Caki2 (cell line): Measurements from ENCODE around the gene NFKB1. TPM values are rescaled to one million over a fixed set of nuclear protein-coding genes. Genes with fewer than 3 reads are reported as not detected.
A peak's percentile ranks its signal among the peaks of the same experiment; 100 is the strongest.

Source experiments
- DNase-seq: peaks from one replicate; pipeline ENCODE4 v3.0.0-alpha.2; 2015; ENCODE audit warnings: low read depth
- in situ Hi-C: cut with HindIII; loops from 2 replicates; pipeline ENCODE4 v1.10.0; 2016; ENCODE audit warnings: low sequenced_read_pairs, low pct_unique_long_range_greater_than_20kb, mixed read lengths
- total RNA-seq: library from RNA; depleted of rRNA; stranded (reverse); fragments of >200 nt; shearing (Covaris generic); gene quantifications from 2 replicates; pipeline ENCODE4 v1.2.3, GENCODE V29; 2014; ENCODE audit warnings: low replicate concordance

The NFKB1 gene
- total RNA-seq, 1 experiment from 2014 or later = 21.0 TPM

- DNase-seq = no peak
- in situ Hi-C loops = no loop called here
Observed at GRCh38 chr4:102493257-102493656, 7.9 kb upstream of the NFKB1 start.

GRCh38 chr4:102493794-102494193, 7.4 kb upstream of the NFKB1 start:
- in situ Hi-C loops = no loop called here
- DNase-seq = no peak

DNA sequence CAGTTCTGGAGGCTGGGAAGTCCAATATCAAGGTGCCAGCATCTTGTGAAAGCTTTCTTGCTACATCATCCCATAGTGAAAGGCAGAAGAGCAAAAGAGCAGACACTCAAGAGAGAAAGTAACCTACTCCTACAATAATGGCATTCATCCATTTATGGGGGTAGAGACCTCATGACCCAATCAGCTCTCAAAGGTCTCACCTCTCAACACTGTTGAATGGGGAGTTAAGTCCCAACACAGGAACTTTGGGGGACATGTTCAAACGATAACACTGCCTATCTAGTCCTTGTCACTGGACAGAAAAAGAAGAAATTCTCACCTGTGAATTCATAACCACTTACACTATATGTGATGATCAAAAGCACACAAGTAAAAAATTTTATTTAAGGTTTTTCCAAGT, 6.6 kb upstream of the NFKB1 start:
- no peak for DNase-seq
- in situ Hi-C loops = no loop called here

DNA sequence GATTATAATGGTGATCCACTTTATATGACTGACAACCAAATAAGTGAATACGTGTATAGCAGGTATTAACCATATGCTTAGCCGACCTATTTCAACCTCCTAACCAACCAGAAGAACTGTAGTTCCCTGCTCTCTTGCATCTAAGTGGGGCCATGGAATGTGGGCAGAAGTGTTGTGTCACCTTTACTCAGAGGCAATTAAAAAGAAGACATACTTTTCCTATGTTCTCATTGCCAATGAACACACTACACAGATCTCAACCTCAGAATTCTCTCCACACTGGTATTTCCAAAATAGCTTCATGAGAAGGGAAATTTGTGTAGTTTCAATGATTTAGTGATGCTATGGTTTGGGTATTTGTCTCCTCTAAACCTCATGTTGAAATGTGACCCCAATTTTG, 3.2 kb upstream of the NFKB1 start:
- DNase-seq = no peak
- in situ Hi-C loops = no loop called here

DNA sequence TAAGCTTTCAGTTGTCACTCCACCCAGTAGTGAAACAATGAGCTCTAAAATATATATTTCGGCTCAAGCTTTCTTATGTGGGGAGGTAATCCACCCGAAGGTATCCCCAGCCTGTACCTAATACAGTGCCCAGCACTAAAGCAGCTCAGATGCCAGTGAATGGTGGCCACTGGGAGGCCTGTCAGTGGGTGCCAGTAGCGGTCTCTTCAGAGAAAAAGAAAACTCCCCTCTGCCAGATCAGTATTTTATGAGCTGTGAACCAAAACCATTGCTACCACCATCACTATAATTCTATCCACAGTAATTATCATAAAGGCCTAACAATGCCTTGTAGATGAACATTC, 835 bp upstream of the NFKB1 start:
- in situ Hi-C loops = no loop called here
- peak; percentile 68 for DNase-seq

DNA sequence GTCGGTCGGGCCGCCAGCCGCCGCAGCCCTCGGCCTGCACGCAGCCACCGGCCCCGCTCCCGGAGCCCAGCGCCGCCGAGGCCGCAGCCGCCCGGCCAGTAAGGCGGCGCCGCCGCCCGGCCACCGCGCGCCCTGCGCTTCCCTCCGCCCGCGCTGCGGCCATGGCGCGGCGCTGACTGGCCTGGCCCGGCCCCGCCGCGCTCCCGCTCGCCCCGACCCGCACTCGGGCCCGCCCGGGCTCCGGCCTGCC, 213 bp downstream of the NFKB1 start:
- DNase-seq = no peak
- in situ Hi-C loops = no loop called here

GRCh38 chr4:102502543-102502818, 1.3 kb downstream of the NFKB1 start:
- in situ Hi-C loops = no loop called here
- no peak for DNase-seq

DNA sequence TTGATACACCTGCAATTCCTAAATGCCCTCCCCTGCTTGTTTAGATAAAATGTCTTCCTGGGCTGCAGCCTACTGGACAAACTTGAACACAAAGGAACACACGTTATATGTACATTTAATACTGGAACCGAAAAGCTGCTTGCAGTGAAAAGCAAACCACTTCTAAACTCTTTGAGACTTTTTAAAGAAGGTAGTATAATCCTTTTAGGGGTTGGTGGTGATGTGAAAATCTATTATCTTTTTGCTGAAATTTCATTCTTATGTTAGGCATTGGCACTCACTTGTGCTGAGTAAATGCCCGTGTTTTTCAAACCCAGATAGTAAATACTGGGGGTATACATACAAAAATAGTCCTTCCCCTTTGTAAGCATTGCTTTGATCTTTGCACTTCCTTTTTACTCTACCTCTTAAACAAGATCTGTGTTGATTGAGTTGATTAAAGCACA, 2.2 kb downstream of the NFKB1 start:
- in situ Hi-C loops = no loop called here
- peak; percentile 25 for DNase-seq

GRCh38 chr4:102503831-102504786, 3.0 kb downstream of the NFKB1 start:
- no peak for DNase-seq
- in situ Hi-C loops = no loop called here

- no peak for DNase-seq
- in situ Hi-C loops = no loop called here
Observed at GRCh38 chr4:102504941-102505340, 3.8 kb downstream of the NFKB1 start.

DNA sequence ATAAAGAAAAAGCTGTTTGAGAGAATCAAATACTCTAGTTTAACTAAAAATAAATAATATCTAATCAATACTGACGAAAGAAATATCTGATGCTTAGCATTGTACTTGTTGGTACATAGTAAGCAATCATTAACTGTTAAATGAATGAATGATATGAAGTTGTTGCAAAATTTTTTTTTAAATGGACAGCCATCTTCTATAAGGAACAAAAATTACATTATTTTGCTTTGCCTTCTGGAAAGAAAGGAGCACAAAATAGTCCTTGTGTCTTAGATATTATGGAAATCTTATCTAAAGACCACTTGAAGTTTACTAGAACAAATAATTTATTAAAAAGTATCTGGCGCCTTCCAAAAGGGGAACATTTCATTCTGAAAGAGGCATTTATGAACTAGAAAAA, 4.5 kb downstream of the NFKB1 start:
- DNase-seq = no peak
- in situ Hi-C loops = no loop called here

DNA sequence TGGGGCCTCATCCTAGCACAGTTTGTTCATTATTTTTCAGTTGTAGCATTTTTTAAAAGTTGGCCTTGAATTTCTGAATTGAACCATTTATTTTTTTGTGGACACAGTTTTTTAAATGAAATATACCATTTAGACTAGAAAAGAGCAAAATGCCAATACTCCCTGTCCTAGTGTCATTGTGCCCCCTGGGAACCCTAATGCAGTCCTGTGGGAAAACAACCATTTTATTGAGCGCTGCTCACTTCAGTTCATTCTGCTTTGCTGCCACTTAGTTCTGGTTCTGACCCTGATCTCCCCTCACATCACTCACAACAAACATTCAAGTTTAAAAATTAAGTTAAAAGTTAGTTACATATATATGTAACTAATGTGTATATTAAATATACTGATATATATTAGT, 5.4 kb downstream of the NFKB1 start:
- in situ Hi-C loops = no loop called here
- no peak for DNase-seq

DNA sequence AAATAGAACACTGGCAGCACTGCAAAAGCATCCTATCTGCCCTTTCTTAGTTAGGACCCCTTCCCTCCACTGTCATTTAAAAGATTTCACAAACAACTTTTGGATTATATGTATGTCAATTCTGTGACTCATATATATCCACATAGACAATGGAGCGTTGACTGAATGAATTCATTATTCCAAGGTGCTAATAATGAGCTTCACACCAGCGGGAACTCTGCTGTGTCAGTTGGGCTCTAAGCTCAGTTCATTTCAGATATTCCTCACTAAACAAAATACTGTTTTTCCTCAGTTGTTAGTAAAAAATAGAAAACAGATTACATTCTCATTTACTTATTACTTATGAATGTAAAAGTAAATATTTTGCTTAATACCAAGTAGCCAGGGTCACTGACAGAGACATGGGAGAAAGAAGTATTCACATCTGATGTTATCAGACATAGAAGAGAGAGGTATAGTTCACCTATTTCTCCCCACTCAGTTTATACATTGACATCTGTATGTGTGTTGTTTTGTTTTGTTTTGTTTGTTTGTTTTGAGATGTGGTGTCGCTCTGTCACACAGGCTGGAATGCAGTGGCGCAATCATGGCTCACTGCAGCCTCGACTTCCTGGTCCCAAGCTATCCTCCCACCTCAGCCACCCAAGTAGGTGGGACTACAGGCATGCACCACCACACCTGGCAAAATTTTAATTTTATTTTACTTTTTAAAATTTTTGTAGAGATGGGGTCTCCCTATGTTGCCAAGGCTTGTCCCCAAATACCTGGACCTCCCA, 10.9 kb downstream of the NFKB1 start:
- no peak for DNase-seq
- in situ Hi-C loops = no loop called here

DNA sequence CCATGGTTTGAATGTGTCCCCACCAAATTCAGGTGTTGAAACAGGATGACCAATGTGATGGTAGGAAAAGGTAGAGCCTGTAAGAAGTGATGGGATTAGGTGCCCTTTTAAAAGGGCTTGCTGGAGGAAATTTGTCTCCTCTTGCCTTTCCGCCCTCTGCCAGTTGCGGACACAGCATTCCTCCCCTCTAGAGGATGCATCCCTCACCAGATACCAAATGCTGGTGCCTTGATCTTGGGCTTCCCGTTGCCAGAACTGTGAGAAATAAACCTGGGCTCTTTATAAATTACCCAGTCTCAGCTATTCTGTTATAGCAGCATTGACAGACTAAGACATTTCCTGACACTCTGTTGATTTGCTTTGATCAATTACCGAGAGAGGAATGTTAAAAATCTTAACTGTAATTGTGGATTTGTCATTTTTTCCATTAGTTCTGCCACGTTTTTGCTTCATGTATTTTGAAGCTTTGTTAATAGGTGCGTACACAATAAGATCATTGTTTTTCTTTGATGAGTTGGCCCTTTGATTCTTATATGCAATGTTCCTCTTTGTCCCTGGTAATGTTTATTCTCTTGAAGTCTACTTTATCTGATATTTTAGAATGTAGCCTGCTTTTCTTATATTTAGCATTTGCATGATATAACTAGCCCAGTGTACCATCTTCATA, 13.3 kb downstream of the NFKB1 start:
- in situ Hi-C loops = no loop called here
- no peak for DNase-seq

DNA sequence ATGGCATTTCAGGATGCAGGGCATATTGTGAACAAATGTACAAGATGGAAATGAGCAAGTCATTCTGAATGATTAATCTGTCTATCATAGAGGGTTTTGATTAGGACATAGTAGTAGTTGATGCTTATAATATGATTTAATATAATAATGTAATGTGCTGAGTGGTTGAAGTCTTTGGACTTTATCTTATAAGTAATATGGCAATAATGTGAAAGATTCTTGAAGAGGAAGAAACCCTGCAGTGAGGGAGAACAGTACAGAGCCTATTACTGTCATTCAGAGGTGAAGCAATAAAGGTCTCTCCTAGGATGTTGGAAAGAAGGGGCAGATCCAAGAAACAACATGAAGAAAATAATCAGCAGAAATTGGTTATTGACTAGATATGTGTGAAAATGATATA, 16.6 kb downstream of the NFKB1 start:
- DNase-seq = no peak
- in situ Hi-C loops = no loop called here

DNA sequence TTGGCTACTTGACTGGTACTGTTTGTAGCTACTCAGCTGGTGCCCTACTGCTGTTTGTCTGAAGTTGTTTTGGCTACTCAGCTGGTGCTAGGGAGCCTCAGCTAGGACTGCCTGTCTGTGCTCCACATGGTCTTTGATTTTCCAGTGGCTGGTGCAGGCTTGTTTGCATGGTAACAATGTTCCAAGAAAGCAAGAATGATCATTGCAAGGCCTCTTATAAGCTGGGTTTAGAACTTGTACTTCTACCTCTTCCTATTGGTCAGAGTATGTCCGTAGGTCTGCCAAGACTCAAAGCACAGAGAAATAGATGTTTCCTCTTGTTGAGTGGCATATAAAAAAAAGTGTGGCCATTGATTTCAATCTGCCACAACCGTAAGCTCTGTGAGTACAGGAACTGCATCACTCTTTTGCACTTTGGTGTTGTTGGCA, 17.6 kb downstream of the NFKB1 start:
- in situ Hi-C loops = no loop called here
- no peak for DNase-seq

GRCh38 chr4:102519925-102520324, 18.8 kb downstream of the NFKB1 start:
- in situ Hi-C loops = no loop called here
- no peak for DNase-seq

- no peak for DNase-seq
- in situ Hi-C loops = no loop called here
Observed at GRCh38 chr4:102521570-102521969, 20.4 kb downstream of the NFKB1 start.

GRCh38 chr4:102522031-102522440, 20.9 kb downstream of the NFKB1 start:
- in situ Hi-C loops = no loop called here
- no peak for DNase-seq
